GM18951 (cell line): ENCODE measurements around the gene TMEM255A.

Experiments used
- POLR2A ChIP-seq: IDR thresholded peaks from 4 replicates; pipeline ENCODE4 v1.6.1; 2011; ENCODE audit warnings: mild to moderate bottlenecking; ENCODE audit not compliant: insufficient read length, insufficient read depth; ENCODE audit errors: extremely low read depth
- in situ Hi-C: fragments of 300-500 bp; cut with MboI; formaldehyde crosslinking; loops from one replicate; pipeline ENCODE4 v1.12.0; 2022; ENCODE audit warnings: low sequenced_read_pairs, mixed read lengths, inconsistent platforms; ENCODE audit not compliant: unreplicated experiment

TMEM255A gene

DNA sequence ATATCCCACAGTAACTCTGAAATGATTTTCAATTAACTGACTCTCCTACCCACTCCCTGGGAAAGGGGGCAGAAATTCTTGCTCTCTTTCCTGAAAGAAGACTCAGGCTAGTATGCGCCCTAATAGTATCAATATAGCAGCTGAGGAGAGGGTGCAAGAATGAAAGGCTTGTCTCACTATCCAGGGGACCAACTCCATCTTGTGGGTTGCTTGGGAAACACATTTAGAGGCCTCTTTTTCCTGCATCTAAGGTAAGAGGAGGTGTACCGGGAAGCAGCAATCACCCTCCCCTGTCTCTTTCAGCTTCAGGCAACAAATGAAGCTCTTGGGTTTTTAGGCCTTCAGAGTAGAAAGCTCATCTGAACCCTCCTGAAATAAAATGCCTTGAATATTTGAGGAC lies 11.3 kb downstream of the TMEM255A start:
- in situ Hi-C loops: no loop called here
- no peak for TF ChIP-seq POLR2A

DNA sequence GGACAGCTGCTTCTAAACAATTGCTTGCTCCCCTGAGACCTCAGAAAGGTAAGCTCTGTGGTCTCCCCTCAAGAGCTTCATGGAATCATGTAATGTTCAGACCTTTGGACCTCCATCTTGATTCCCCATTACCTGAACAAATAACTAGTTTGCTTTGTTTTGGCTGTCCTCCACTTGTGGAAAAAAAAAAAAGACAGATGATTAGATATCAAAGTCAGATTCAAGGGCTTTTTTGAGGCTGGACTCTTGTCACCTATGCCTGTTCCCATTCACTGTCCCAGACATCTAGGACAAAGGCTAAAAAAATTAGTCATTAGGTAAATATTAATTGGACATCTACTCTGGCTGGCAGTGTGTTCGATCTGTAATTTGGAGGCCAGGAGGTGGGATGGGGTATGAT lies 13.3 kb downstream of the TMEM255A start:
- in situ Hi-C loops: no loop called here

DNA sequence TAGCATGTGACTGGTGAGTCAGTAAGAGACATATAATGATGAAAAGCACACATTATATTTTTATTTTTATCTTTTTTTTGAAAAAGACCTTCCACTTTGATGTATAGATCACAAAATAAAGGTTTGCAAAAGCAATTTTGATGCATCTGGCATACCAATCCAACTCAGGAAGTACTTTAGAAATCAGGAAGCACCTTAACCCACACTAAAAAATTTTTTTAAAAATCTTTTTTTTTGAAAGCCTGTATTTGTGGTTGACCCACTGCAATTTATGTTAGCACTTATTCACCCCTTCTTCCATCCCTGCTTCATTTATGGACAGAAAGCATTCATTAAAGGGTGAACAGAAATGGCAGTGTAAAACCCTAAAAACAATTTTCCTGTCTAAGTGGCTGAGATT lies 16.6 kb downstream of the TMEM255A start:
- no peak for TF ChIP-seq POLR2A

More for the DNA sequence above, 13.3 kb downstream of the TMEM255A start:
- no peak for TF ChIP-seq POLR2A

DNA sequence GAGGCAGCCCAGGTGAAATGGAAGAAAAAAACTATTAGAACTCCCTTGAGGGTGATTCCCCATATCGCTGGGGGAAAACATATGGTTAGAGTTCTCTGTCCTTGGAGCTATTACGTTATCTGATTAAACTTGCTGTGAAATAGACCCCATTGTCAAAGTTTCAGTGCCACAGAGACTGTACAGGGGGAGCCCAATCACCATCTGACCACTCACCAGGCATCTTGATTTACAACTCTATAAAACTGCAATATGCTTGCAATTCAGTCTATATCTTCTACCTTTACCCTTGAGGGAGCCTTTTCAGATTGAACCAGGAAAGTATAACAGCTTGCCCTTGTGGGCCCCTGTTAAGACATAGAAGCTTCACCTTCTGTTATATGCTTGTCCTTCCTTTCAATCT lies 18.2 kb downstream of the TMEM255A start:
- TF ChIP-seq POLR2A: no peak
- in situ Hi-C loops: no loop called here

More for the DNA sequence above, 16.6 kb downstream of the TMEM255A start:
- in situ Hi-C loops: no loop called here

DNA sequence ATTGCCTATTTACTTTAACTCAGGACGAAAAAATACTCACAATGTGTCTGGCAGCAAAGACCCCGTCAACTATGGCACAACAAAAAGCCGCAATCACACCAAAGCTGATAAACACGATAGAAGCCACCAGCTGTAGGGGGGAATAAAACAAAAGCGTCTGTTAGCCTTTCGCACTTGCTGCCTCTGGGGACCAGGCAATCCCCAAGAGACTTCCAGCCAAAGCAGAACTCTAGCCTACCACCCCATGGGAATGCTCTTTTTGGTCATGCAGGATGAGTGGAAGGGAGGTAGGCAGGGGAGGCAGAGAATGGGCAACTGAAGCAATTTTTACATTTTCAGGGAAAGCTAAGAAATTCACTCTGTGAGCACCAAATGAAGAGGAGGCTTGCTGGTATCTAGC lies 20.1 kb downstream of the TMEM255A start:
- no peak for TF ChIP-seq POLR2A
- in situ Hi-C loops: no loop called here

DNA sequence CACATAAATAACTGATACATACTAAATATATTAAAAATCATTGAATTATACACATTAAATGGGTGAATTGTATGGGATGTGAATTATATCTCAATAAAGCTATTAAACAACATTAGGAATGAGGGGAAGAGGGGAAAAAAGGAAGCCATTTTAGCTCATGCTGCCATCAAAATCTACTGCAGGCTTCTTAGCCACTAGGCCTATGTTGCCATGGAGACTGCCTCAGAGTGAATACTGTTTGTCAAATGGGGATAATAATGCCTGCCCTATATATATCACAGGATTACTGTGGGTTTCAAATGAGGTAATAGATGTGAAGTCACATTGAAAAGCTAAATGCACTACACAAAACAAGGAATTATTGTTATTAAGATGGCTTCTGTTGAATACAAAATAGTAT lies 21.2 kb downstream of the TMEM255A start:
- in situ Hi-C loops: no loop called here
- TF ChIP-seq POLR2A: no peak

DNA sequence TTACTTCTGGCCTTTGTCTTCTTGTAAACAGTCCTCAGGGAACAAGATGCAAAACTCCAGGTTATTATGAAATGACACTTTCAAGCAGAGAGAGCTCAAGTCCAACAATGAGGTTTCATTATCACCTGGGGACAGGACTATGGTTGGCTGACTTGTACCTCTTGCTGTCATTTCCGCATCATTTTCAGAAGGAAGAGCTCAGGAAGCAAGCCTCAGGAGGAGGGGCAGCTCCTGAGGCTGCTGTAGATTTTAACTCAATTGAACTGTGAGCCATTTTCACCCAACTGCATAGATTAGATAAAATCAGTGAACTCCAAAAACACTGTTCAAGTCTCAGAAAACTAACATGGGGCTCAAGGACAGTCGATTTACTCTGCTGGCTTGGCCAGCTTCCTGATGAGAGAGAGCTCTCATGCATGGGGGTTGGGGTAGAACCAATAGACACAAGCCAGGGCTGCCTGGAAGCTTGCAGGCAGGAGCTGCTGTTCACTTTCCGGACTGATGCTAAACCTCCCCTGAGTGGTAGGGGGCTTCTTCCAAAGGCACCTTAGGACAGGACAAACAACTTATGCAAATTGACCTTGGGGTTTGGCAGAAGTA lies 23.6 kb downstream of the TMEM255A start:
- in situ Hi-C loops: no loop called here
- TF ChIP-seq POLR2A: no peak

DNA sequence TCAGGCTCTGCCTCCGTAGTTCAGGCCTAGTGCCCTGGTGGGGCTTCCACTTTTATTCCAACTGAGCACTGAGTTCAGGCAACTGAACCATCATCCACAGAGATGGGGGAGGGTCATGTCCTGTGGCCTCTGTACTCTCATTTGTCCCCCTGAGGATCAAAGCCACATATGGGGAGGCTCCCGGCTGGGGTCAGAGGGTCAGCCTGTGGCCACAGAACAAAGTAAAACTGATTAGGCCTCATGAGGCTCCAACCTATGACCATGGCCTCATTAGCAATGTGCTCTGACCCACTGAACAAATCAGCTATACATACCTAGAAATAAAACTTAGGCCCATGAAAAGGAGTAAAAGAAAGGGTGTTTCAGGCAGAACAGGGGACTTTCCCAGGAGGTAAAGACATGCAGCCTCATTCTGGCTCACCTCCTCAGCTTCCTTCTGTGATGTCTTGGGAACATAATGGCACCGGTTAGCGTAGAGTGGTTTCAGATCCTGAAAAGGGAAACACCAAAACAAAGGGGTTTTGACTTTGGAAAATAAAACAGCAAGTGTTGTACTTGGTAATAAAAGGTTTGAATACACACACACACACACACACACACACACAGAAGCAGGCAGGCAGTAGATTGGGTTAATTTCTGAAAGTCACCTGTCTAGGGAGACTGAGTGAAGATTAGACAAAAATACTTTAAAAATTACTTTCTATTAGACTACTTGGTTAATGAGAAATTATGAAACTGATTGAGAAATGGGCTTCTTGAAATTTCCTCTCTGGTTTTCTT lies 24.3 kb downstream of the TMEM255A start:
- TF ChIP-seq POLR2A: no peak
- in situ Hi-C loops: no loop called here

DNA sequence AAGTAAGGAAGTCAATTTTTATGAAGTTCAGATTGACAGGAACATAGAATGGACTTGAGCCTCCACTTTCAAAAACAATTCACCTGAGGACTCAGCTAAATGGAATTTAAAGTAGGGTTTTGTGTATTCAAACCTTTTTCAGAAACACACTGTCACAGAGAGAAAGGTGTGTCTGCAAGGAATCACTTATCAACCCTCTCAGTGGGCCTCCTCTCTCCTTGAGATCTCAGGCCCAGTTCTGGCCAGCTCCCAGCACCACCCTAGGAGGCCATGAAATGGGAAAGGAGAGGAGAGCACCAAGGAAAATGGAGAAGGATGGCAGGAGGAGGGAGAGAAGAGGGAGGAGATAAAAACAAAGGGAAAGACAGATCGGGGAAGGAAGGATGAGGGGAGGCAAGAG lies 28.6 kb downstream of the TMEM255A start:
- no peak for TF ChIP-seq POLR2A
- in situ Hi-C loops: no loop called here

DNA sequence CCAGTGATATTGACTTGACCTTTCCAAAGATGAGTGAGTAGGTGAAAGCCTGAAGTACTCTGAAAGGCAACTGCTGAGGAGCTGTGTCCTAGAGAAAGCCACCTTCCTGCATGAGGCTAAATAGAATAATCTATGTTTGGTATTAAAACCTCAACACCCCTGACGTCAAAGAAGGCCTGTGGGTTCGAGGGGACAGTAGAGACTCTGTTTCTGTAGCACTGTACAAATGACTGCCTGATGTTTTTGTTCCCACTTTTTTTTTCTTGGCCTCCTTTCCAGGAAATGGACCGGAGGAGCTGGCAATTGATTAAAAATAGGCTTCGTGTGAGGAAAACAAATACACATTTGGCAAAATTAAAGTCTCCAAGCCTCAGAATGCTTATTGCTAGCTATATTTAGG lies 29.5 kb downstream of the TMEM255A start:
- TF ChIP-seq POLR2A: no peak
- in situ Hi-C loops: no loop called here

DNA sequence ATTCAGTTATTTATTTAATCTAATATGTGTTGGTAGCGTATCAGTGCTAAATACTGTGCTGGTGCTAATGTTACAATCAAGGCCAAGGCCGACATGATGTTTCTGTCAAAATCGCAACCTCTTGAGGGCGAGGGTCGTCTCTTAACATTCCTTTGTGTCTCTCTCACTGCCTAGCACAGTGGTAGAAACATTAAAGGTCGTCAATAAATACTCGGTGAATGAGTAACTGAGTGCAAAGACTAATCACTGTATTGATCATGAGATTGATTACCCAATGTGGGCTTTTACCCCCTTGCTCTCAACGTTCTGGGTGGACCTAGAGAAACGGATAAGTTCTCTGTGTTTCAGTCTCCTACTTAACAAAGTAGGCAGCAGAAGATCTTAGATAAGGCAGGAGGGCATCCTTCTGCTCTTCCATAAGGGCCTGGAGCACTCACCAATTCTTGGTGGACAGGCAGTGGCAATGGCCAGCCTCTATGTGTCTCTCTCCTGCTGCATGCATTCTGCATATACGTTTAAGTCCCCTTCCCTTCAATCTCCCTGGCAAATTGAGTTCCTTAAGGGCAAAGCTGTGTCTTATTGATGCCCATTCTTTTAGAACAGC lies 30.1 kb downstream of the TMEM255A start:
- in situ Hi-C loops: no loop called here

DNA sequence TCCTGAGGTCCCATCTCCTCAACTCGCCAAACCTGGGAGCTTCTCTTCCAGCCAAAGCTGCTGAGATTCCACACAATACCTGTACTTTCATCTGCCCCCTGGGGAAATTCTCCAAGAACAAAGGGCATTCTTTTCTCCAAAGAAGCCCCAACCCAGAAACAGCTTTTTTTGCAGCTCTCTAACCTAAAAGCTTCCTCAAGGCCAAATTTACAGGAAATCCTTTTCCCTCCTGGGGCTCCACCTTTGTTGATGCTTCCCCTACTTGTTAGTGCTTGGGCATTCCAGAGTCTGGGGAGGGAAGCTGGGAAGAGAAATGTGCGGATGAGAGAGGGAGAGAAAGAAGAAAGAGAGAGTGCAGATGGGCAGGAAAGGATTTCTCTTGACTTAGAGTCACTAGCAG lies 36.3 kb downstream of the TMEM255A start:
- TF ChIP-seq POLR2A: no peak
- in situ Hi-C loops: no loop called here

More for the DNA sequence above, 30.1 kb downstream of the TMEM255A start:
- no peak for TF ChIP-seq POLR2A

DNA sequence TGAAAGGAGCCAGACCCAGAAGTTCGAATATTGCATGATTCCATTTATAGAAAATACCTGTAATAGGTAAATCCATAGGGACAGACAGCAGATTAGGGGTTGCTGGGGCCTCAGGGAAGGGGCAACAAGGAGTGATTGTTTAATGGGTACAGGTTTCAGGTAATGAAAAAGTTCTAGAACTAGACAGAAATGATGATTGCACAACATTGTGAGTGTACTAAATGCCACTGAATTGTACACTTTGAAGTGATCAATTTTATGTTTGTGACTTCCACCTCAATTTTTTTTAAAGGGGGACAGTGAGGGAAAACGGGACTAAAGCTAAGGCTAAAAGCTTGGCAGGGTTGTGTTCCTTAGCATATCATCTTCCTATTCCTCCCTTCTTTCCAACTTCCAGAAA lies 37.1 kb downstream of the TMEM255A start:
- no peak for TF ChIP-seq POLR2A
- in situ Hi-C loops: no loop called here

DNA sequence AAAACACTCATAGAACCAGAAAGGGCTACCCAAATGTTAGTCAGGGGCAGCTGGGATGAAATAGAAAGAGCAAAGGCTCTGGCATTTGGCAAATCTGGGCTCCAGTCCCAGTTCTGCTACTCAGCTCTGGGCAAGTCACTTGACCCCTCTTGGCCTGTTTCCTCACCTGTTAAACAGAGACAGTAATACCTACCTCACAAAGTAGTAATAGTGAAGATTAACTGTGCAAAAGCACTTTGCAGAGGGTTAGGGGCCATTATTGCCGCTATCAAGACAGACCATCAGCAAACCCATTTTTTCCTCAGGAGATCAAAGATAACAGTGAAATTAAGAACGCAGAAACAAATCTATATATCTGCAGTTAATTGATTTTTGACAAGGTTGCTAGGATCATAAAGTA lies 40.0 kb downstream of the TMEM255A start:
- in situ Hi-C loops: no loop called here
- no peak for TF ChIP-seq POLR2A
